Measurements from ENCODE around the gene FBXO24. TPM values are rescaled to one million over a fixed set of nuclear protein-coding genes. Genes with fewer than 3 reads are reported as not detected.

The FBXO24 gene
- total and polyA plus RNA-seq, 8 donors: 0.31 to 2.0 (median 0.81) TPM

DNA sequence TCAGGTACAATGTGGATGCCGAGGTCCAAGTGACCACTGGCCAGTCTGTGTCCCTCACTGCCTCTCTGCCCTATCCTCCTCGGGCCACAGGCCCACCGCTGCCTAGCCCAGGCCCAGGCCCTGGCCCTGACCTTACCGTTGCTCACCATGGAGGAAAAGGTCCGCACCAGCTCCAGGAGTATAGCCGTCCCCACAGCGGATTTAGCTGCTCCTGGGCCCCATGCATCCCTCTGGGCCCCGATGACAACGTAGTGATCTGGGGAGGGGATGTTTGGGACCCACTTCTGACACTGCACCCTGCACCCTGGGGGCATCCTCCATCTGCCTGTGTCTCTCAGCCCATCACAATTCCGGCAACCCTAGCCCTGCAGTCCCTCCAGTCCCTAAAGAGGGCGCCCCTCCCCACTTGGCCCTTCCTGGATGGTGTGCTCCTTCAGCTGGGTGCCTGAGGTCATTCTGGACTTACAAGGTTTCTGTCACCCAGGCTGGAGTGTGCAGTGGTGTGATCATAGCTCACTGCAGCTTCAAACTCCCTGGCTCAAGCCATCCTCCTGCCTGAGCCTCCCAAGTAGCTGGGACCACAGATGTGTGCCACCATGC, 43.1 kb downstream of the FBXO24 start:
- intact Hi-C loops (cut with DNase I): no loop called here
- Histone ChIP-seq H3K9me3 (no peaks in the 10 kb centered on the region), H3K36me3 (no peaks in the 10 kb centered on the region), H3K27me3 (no peaks in the 10 kb centered on the region), H3K27ac (no peak overlapping the region), H3K4me1 (no peaks in the 10 kb centered on the region), H3K4me3 (no peak overlapping the region)
- FAIRE-seq (no peak), ATAC-seq (peak in 2 of 4 donors; percentile 24 to 27), DNase-seq (no peak)
- TF ChIP-seq, protein P1, sequence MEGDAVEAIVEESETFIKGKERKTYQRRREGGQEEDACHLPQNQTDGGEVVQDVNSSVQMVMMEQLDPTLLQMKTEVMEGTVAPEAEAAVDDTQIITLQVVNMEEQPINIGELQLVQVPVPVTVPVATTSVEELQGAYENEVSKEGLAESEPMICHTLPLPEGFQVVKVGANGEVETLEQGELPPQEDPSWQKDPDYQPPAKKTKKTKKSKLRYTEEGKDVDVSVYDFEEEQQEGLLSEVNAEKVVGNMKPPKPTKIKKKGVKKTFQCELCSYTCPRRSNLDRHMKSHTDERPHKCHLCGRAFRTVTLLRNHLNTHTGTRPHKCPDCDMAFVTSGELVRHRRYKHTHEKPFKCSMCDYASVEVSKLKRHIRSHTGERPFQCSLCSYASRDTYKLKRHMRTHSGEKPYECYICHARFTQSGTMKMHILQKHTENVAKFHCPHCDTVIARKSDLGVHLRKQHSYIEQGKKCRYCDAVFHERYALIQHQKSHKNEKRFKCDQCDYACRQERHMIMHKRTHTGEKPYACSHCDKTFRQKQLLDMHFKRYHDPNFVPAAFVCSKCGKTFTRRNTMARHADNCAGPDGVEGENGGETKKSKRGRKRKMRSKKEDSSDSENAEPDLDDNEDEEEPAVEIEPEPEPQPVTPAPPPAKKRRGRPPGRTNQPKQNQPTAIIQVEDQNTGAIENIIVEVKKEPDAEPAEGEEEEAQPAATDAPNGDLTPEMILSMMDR (IDR thresholded peaks at IDR 0.05): no peak
- 73 to 82% methylated on average over 11 of the region's 11 CpGs for WGBS, 2 donors

DNA sequence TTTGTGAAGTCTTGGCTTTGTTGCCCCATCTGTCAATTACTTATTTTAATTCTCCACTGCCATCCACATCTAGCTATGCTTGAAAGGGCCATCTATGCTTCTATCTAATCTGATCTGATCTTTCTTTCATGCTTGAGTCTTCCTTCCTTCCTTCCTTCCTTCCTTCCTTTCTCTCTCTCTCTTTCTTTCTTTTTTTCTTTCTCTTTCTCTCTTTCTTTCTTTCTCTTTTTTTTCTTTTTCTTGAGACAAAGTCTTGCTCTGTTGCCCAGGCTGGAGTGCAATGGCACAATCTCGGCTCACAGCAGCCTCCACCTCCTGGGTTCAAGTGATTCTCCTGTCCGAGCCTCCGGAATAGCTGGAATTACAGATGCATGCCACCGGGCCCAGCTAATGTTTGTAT, 43.9 kb downstream of the FBXO24 start:
- Histone ChIP-seq H3K4me3 (no peak overlapping the region), H3K36me3 (no peaks in the 10 kb centered on the region), H3K27me3 (no peaks in the 10 kb centered on the region), H3K27ac (no peak overlapping the region), H3K4me1 (no peaks in the 10 kb centered on the region), H3K9me3 (no peaks in the 10 kb centered on the region)
- TF ChIP-seq, protein P1 (IDR thresholded peaks at IDR 0.05): no peak
- ATAC-seq: no peak
- no peak for FAIRE-seq
- WGBS, 2 donors: 86 to 92% methylated on average over 4 of the region's 4 CpGs
- intact Hi-C loops (cut with DNase I): no loop called here
- DNase-seq: no peak

DNA sequence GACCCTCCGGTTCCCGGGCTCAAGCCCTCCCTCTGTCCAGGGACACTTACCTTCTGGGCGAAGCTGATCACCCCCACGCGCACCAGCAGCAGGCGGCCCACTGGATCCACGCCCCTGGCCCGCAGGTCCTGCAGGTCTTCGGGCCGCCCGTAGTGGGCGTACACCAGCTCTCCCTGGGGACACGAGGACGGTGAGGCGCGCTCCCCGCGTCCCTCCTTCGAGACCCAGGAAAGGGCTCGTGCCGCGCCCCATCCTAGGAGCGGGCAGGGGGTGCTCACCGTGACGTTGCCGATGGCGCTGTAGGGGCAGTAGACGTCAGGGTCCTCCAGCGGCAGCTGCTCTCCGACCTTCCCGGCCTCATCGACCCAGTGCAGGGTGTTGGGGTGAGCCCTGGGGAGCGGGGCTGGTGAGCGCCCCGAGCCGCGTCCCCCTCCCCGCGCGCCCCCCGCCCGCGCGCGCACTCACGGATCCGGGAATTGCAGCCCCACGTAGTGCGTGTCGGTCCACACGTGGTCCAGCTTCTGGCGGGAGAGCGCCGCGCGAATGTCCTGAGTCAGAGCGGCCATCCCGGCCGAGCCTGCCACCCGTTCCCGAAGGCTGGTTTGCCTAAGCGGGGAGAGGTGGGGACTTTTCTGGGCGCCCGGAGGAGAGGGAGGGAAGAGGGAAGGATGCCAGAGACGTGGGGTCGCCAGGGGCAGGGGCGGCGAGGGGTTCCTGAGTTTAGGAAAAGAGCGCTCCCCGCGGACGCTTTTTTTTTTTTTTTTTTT, 47.0 kb downstream of the FBXO24 start:
- TF ChIP-seq, protein P1 (IDR thresholded peaks at IDR 0.05): peak in 1 of 4 donors; percentile 13
- Histone ChIP-seq H3K27me3 (no peaks in the 10 kb centered on the region), H3K27ac (no peak overlapping the region), H3K36me3 (no peaks in the 10 kb centered on the region), H3K4me1 (no peaks in the 10 kb centered on the region), H3K9me3 (no peaks in the 10 kb centered on the region), H3K4me3 (peak overlapping the region; percentile 2 to 63 (median 26))
- peak; percentile 80 to 85 (median 82) for ATAC-seq
- WGBS, 2 donors: 29 to 30% methylated on average over 56 to 72 of the region's 72 CpGs
- no peak for FAIRE-seq
- DNase-seq: peak in 4 of 6 donors; percentile 26 to 82 (median 70)
- intact Hi-C loops (cut with DNase I): no loop called here

DNA sequence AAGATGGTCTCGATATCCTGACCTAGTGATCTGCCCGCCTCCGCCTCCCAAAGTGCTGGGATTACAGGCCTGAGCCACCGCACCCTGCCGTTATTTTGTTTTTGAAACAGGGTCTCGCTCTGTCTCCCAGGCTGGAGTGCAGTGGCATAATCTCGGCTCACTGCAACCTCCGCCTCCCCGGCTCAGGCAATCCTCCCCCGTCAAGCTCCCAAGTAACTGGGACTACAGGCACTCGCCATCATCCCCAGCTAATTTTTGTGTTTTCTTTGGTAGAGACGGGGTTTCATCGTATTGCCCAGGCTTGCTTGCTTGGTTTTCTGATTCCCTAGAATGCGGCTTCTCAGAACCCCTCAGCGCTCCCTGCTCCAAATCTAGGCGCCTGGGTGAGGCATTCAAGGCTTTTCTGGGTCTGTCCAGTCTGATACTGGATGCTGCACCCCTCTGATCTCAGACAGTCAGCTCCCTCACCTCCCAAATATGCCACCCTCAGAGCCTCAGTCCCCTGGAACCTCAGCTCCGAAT, 53.9 kb downstream of the FBXO24 start:
- DNase-seq: no peak
- 87 to 90% methylated on average over 17 of the region's 17 CpGs for WGBS, 2 donors
- no peak overlapping the region for H3K4me3 ChIP-seq
- H3K27ac ChIP-seq: no peak overlapping the region
- H3K36me3 ChIP-seq: no peaks in the 10 kb centered on the region
- H3K27me3 ChIP-seq: no peaks in the 10 kb centered on the region
- FAIRE-seq: no peak
- TF ChIP-seq, protein P1 (IDR thresholded peaks at IDR 0.05): no peak
- ATAC-seq: no peak
- intact Hi-C loops (cut with DNase I): no loop called here
- peaks cover 0 to 3% (median 0%) of the 10 kb centered on the region in 3 donors for H3K4me1 ChIP-seq
- H3K9me3 ChIP-seq: no peaks in the 10 kb centered on the region

All from pancreas (tissue), 10 donors.